T-cell (primary cell): ENCODE data around the gene HDAC9. TPM values are rescaled to one million over a fixed set of nuclear protein-coding genes. Genes with fewer than 3 reads are reported as not detected.

Source experiments
- ATAC-seq, 4 experiments: fragments of 200-7000 bp in 3 of 4; fragments of 150-1000 bp in 1 of 4; cut with Tn5 transposase; replicated peaks in 1 of 4; 1 replicate in 3 of 4; 2 replicates in 1 of 4; pipeline ENCODE4 v1.10.0; 2021; ENCODE audit warnings: moderate library complexity in 3 of 4, mild to moderate bottlenecking in 2 of 4, moderate number of reproducible peaks in 1 of 4
- CTCF ChIA-PET, 2 donors: fragments of 300-600 bp; sonication (Branson Sonifier 250); formaldehyde crosslinking; loops; one replicate each; lab custom pipeline; 2022; ENCODE audit warnings: antibody characterized with exemption in 2 of 2; lab: Charles Lee
- POLR2A ChIA-PET, 2 donors: fragments of 300-600 bp; sonication (Branson Sonifier 250); formaldehyde crosslinking; loops; one replicate each; lab custom pipeline; 2022; ENCODE audit warnings: antibody characterized with exemption in 2 of 2; lab: Charles Lee
- DNase-seq, 35 experiments: peaks; one replicate each; pipeline versions ENCODE4 v3.0.0 to v3.0.0-alpha.2; 2013 to 2023
- H3K27ac ChIP-seq: one replicate; pipeline ENCODE4 v1.5.1; 2013; ENCODE audit warnings: low read length
- H3K27me3 ChIP-seq, 2 experiments: replicated peaks in 1 of 2; 1 replicate in 1 of 2; 2 replicates in 1 of 2; pipeline versions ENCODE4 v1.6.1 to v1.7.0; 2013; ENCODE audit warnings: low read length in 1 of 2, mixed read lengths in 1 of 2; ENCODE audit not compliant: control insufficient read depth in 2 of 2, insufficient read depth in 2 of 2; ENCODE audit errors: extremely low read depth in 1 of 2
- H3K36me3 ChIP-seq, 2 donors: 1 replicate in 1 of 2; 2 replicates in 1 of 2; pipeline versions ENCODE4 v1.6.1 to v1.7.0; 2013; ENCODE audit warnings: low read length in 1 of 2; ENCODE audit not compliant: control insufficient read depth in 2 of 2, insufficient read depth in 1 of 2; ENCODE audit errors: extremely low read depth in 1 of 2
- H3K4me1 ChIP-seq, 2 experiments: 1 replicate in 1 of 2; 2 replicates in 1 of 2; pipeline versions ENCODE4 v1.6.1 to v1.7.0; 2013; ENCODE audit warnings: low read length in 2 of 2, mixed read lengths in 1 of 2; ENCODE audit not compliant: insufficient read depth in 2 of 2, control insufficient read depth in 1 of 2; ENCODE audit errors: extremely low read depth in 1 of 2
- H3K4me3 ChIP-seq, 2 donors: 1 replicate in 1 of 2; 2 replicates in 1 of 2; pipeline versions ENCODE4 v1.5.1 to v1.7.0; 2013; ENCODE audit warnings: mild to moderate bottlenecking in 2 of 2, low read length in 1 of 2, moderate library complexity in 1 of 2; ENCODE audit not compliant: control insufficient read depth in 1 of 2; ENCODE audit errors: extremely low read depth in 1 of 2
- H3K9me3 ChIP-seq: 2 replicates; pipeline ENCODE4 v1.7.0; 2013
- H3K27ac Mint-ChIP-seq, 2 donors: one replicate each; pipeline ENCODE4 v1.8.0; 2020 to 2021; ENCODE audit warnings: mild to moderate bottlenecking in 2 of 2, mixed read lengths in 2 of 2
- H3K27me3 Mint-ChIP-seq, 2 donors: one replicate each; pipeline ENCODE4 v1.8.0; 2021 to 2022; ENCODE audit warnings: mixed read lengths in 2 of 2
- H3K36me3 Mint-ChIP-seq: one replicate; pipeline ENCODE4 v1.8.0; 2021; ENCODE audit warnings: mixed read lengths
- H3K4me1 Mint-ChIP-seq, 3 donors: one replicate each; pipeline ENCODE4 v1.8.0; 2020 to 2022; ENCODE audit warnings: mixed read lengths in 3 of 3, mild to moderate bottlenecking in 1 of 3
- H3K4me3 Mint-ChIP-seq, 3 donors: one replicate each; pipeline ENCODE4 v1.8.0; 2020 to 2022; ENCODE audit warnings: mild to moderate bottlenecking in 3 of 3, mixed read lengths in 3 of 3, moderate library complexity in 3 of 3
- H3K9me3 Mint-ChIP-seq, 3 donors: one replicate each; pipeline ENCODE4 v1.8.0; 2020 to 2022; ENCODE audit warnings: mixed read lengths in 3 of 3
- WGBS: methylation state at CpG from one replicate; pipeline ENCODE4 v1.1.5; 2013; ENCODE audit warnings: missing lambda C conversion rate; ENCODE audit not compliant: insufficient coverage; 5-methylcytosine and 5-hydroxymethylcytosine counted together
- total RNA-seq, 35 experiments: library from RNA in 6 of 35; stranded (reverse) in 6 of 35; fragments of 120-200 nt in 1 of 35; gene quantifications; one replicate each; pipeline versions ENCODE4 v1.2.1 to v1.2.4 and lab custom pipeline; 2013 to 2026

HDAC9 gene
- total RNA-seq, 5 donors from 2014 or later (not counting 1 experiment from before 2014, with no cell fraction given): 2.8 to 6.7 (median 4.7) TPM

GRCh38 chr7:18821554-18821953, 326.0 kb downstream of the HDAC9 start:
- Mint-ChIP-seq H3K27ac (no peak overlapping the region), H3K9me3 (peaks cover under 1 to 3% (median under 1%) of the 10 kb centered on the region in 3 donors), H3K36me3 (no peaks in the 10 kb centered on the region), H3K4me1 (no peaks in the 10 kb centered on the region), H3K4me3 (no peak overlapping the region), H3K27me3 (no peaks in the 10 kb centered on the region)
- no peak for DNase-seq
- ATAC-seq: no peak
- ChIA-PET POLR2A (no interaction called here), CTCF (no interaction called here)
- Histone ChIP-seq H3K36me3 (no peaks in the 10 kb centered on the region), H3K9me3 (no peaks in the 10 kb centered on the region), H3K27ac (no peak overlapping the region), H3K4me3 (no peak overlapping the region), H3K27me3 (no peaks in the 10 kb centered on the region), H3K4me1 (no peaks in the 10 kb centered on the region)

- POLR2A ChIA-PET: interaction anchor here in 1 of 2 donors (0.6 kb wide), 1 partner anchor 1044 kb away, joined by 3 read pairs; no protein-coding TSS in a partner anchor
- CTCF ChIA-PET: no interaction called here
- no peaks in the 10 kb centered on the region for H3K27me3 Mint-ChIP-seq
Observed at GRCh38 chr7:18824157-18824556, 328.6 kb downstream of the HDAC9 start.

DNA sequence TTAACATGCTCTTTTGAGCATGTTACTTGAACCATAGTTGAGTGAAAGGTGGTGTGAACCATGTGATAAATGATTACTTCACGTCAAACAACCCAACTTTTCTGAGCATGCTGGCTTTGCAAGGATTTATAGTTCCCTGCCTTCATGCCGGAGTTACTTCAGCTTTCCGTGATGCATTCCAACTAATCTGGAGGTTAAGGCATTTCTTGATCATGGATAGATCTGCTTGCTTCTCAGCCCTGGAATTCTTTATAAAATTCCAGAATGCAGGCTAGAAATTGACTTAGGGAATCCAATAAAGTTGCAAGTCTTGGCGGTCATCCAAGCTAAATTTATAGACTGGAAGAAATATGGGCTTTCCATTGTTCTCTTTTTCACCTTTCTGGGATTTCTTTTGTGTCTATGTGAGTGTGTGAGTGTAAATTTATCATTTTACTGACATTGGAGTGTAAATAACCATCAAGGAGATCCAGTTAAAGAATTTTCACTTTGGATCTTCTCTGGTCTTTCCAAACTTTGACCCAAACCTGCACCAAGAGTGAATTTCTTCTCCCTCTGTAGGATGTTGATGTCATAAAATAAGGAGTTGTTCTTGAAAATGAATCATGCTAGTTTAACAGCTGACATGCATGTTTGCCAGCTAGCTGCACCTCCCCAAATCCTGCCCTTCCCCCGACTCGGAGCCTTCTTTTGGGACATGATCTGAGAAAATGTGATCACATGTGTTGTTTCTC, 332.9 kb downstream of the HDAC9 start:
- CTCF ChIA-PET: no interaction called here
- 100% methylated on average over 3 of the region's 6 CpGs for WGBS

More at GRCh38 chr7:18824157-18824556, 328.6 kb downstream of the HDAC9 start:
- DNase-seq (no peak), ATAC-seq (no peak)
- peaks cover 0 to 3% (median 0%) of the 10 kb centered on the region in 3 donors for H3K9me3 Mint-ChIP-seq
- H3K4me1 ChIP-seq: no peaks in the 10 kb centered on the region
- no peak overlapping the region for H3K27ac Mint-ChIP-seq
- H3K4me1 Mint-ChIP-seq: no peaks in the 10 kb centered on the region
- H3K36me3 Mint-ChIP-seq: no peaks in the 10 kb centered on the region
- no peak overlapping the region for H3K4me3 ChIP-seq
- no peaks in the 10 kb centered on the region for H3K27me3 ChIP-seq
- H3K4me3 Mint-ChIP-seq: no peak overlapping the region
- no peaks in the 10 kb centered on the region for H3K9me3 ChIP-seq
- H3K27ac ChIP-seq: no peak overlapping the region
- H3K36me3 ChIP-seq: no peaks in the 10 kb centered on the region
- WGBS: 94% methylated on average over 2 of the region's 2 CpGs

GRCh38 chr7:18828994-18829857, 333.7 kb downstream of the HDAC9 start:
- peaks cover 0 to 4% (median 3%) of the 10 kb centered on the region in 3 donors for H3K9me3 Mint-ChIP-seq
- 83% methylated on average over 4 of the region's 11 CpGs for WGBS
- CTCF ChIA-PET: no interaction called here

More for the DNA sequence above, 332.9 kb downstream of the HDAC9 start:
- POLR2A ChIA-PET: no interaction called here
- Histone ChIP-seq H3K4me1 (no peaks in the 10 kb centered on the region), H3K9me3 (no peaks in the 10 kb centered on the region), H3K27me3 (no peaks in the 10 kb centered on the region), H3K4me3 (no peak overlapping the region), H3K36me3 (no peaks in the 10 kb centered on the region), H3K27ac (no peak overlapping the region)
- ATAC-seq (no peak), DNase-seq (no peak)
- no peak overlapping the region for H3K27ac Mint-ChIP-seq
- no peaks in the 10 kb centered on the region for H3K4me1 Mint-ChIP-seq
- H3K27me3 Mint-ChIP-seq: no peaks in the 10 kb centered on the region
- H3K36me3 Mint-ChIP-seq: no peaks in the 10 kb centered on the region
- H3K9me3 Mint-ChIP-seq: peaks cover 0 to 4% (median 3%) of the 10 kb centered on the region in 3 donors
- H3K4me3 Mint-ChIP-seq: no peak overlapping the region

GRCh38 chr7:18829858-18830285, 334.3 kb downstream of the HDAC9 start:
- H3K4me3 Mint-ChIP-seq: no peak overlapping the region

More at GRCh38 chr7:18828994-18829857, 333.7 kb downstream of the HDAC9 start:
- H3K36me3 Mint-ChIP-seq: no peaks in the 10 kb centered on the region
- no peaks in the 10 kb centered on the region for H3K4me1 Mint-ChIP-seq
- Histone ChIP-seq H3K4me3 (no peak overlapping the region), H3K9me3 (no peaks in the 10 kb centered on the region), H3K36me3 (no peaks in the 10 kb centered on the region), H3K27ac (no peak overlapping the region), H3K4me1 (no peaks in the 10 kb centered on the region), H3K27me3 (no peaks in the 10 kb centered on the region)
- no peak overlapping the region for H3K27ac Mint-ChIP-seq
- no peak for DNase-seq
- H3K4me3 Mint-ChIP-seq: no peak overlapping the region
- no peak for ATAC-seq
- H3K27me3 Mint-ChIP-seq: no peaks in the 10 kb centered on the region
- POLR2A ChIA-PET: no interaction called here

GRCh38 chr7:18831419-18831818, 335.9 kb downstream of the HDAC9 start:
- no peaks in the 10 kb centered on the region for H3K27me3 Mint-ChIP-seq
- Histone ChIP-seq H3K9me3 (no peaks in the 10 kb centered on the region), H3K27me3 (no peaks in the 10 kb centered on the region), H3K4me3 (no peak overlapping the region), H3K36me3 (no peaks in the 10 kb centered on the region), H3K4me1 (no peaks in the 10 kb centered on the region), H3K27ac (no peak overlapping the region)
- no peaks in the 10 kb centered on the region for H3K4me1 Mint-ChIP-seq
- no peaks in the 10 kb centered on the region for H3K36me3 Mint-ChIP-seq
- no CpG with 5 or more reads among the region's 4 CpGs for WGBS
- ChIA-PET CTCF (interaction anchor here in 1 of 2 donors (0.6 kb wide), 1 partner anchor 1011 kb away, joined by 4 read pairs; no protein-coding TSS in a partner anchor), POLR2A (no interaction called here)
- no peak overlapping the region for H3K27ac Mint-ChIP-seq
- H3K9me3 Mint-ChIP-seq: peaks cover 0 to 11% (median 9%) of the 10 kb centered on the region in 3 donors
- H3K4me3 Mint-ChIP-seq: no peak overlapping the region
- ATAC-seq (no peak), DNase-seq (no peak)

More at GRCh38 chr7:18829858-18830285, 334.3 kb downstream of the HDAC9 start:
- no peaks in the 10 kb centered on the region for H3K4me1 Mint-ChIP-seq
- H3K9me3 ChIP-seq: no peaks in the 10 kb centered on the region
- no peak overlapping the region for H3K27ac Mint-ChIP-seq
- no peaks in the 10 kb centered on the region for H3K4me1 ChIP-seq
- H3K27me3 ChIP-seq: no peaks in the 10 kb centered on the region
- no peak overlapping the region for H3K4me3 ChIP-seq
- DNase-seq (no peak), ATAC-seq (no peak)
- H3K27me3 Mint-ChIP-seq: no peaks in the 10 kb centered on the region
- no CpG with 5 or more reads among the region's 3 CpGs for whole genome bisulfite sequencing
- no peaks in the 10 kb centered on the region for H3K36me3 ChIP-seq
- POLR2A ChIA-PET: no interaction called here
- CTCF ChIA-PET: no interaction called here
- H3K9me3 Mint-ChIP-seq: peaks cover 0 to 7% (median 6%) of the 10 kb centered on the region in 3 donors
- H3K36me3 Mint-ChIP-seq: no peaks in the 10 kb centered on the region
- H3K27ac ChIP-seq: no peak overlapping the region
